Keratinocyte (primary cell): ENCODE measurements around the gene FANCC. TPM values are rescaled to one million over a fixed set of nuclear protein-coding genes. Genes with fewer than 3 reads are reported as not detected.

ENCODE experiments used
- DNase-seq: peaks from one replicate; pipeline ENCODE4 v3.0.0-alpha.2; 2011; ENCODE audit warnings: low read depth, missing footprints, low spot score
- FAIRE-seq: peaks from 2 replicates; lab custom pipeline; 2011; peaks lifted over from hg19 to GRCh38; lab: Jason Lieb, UNC
- H2AFZ ChIP-seq: 2 replicates; pipeline ENCODE4 v1.6.0; 2012; ENCODE audit warnings: low read length, control low read depth, inconsistent platforms; ENCODE audit not compliant: control insufficient read depth
- H3K27ac ChIP-seq: 2 replicates; pipeline ENCODE4 v1.5.1; 2011; ENCODE audit warnings: low read length; ENCODE audit not compliant: control insufficient read depth, insufficient read depth
- H3K27me3 ChIP-seq: 3 replicates; pipeline ENCODE4 v1.6.0; 2011; ENCODE audit warnings: low read length; ENCODE audit not compliant: control insufficient read depth, insufficient read depth; ENCODE audit errors: extremely low read depth
- H3K36me3 ChIP-seq, 2 experiments: 2 replicates in 1 of 2; 3 replicates in 1 of 2; pipeline ENCODE4 v1.5.1; 2011; ENCODE audit warnings: low read length in 2 of 2, mild to moderate bottlenecking in 1 of 2; ENCODE audit not compliant: control insufficient read depth in 2 of 2, insufficient read depth in 2 of 2; ENCODE audit errors: extremely low read depth in 1 of 2
- H3K4me1 ChIP-seq: 3 replicates; pipeline ENCODE4 v1.5.1; 2011; ENCODE audit warnings: low read length; ENCODE audit not compliant: control insufficient read depth, insufficient read depth; ENCODE audit errors: extremely low read depth
- H3K4me2 ChIP-seq: 3 replicates; pipeline ENCODE4 v1.6.0; 2011; ENCODE audit warnings: low read depth, low read length; ENCODE audit not compliant: control insufficient read depth, insufficient read depth; ENCODE audit errors: extremely low read depth
- H3K4me3 ChIP-seq, 3 experiments: fragments of 200-600 bp in 1 of 3; sonication (generic) in 1 of 3; 2 replicates in 2 of 3; 3 replicates in 1 of 3; pipeline ENCODE4 v1.5.1; 2011 to 2016; ENCODE audit warnings: low read length in 3 of 3, mild to moderate bottlenecking in 3 of 3, control low read depth in 2 of 3, inconsistent platforms in 1 of 3, low read depth in 1 of 3, mixed read lengths in 1 of 3, mixed run types in 1 of 3, moderate library complexity in 1 of 3; ENCODE audit not compliant: control insufficient read depth in 2 of 3, insufficient read depth in 2 of 3; ENCODE audit errors: extremely low read depth in 1 of 3
- H3K79me2 ChIP-seq: 2 replicates; pipeline ENCODE4 v1.6.0; 2012; ENCODE audit warnings: low read length; ENCODE audit not compliant: control insufficient read depth, insufficient read depth
- H3K9ac ChIP-seq: 3 replicates; pipeline ENCODE4 v1.6.0; 2011; ENCODE audit warnings: low read length; ENCODE audit not compliant: control insufficient read depth, insufficient read depth; ENCODE audit errors: extremely low read depth
- H3K9me1 ChIP-seq: 3 replicates; pipeline ENCODE4 v1.6.0; 2011; ENCODE audit warnings: low read length; ENCODE audit not compliant: control insufficient read depth, insufficient read depth; ENCODE audit errors: extremely low read depth
- H3K9me3 ChIP-seq: 2 replicates; pipeline ENCODE4 v1.5.1; 2012; ENCODE audit warnings: low read depth, low read length; ENCODE audit not compliant: control insufficient read depth
- H4K20me1 ChIP-seq: 3 replicates; pipeline ENCODE4 v1.6.0; 2011; ENCODE audit warnings: low read length; ENCODE audit not compliant: control insufficient read depth, insufficient read depth; ENCODE audit errors: extremely low read depth
- EZH2 ChIP-seq: IDR thresholded peaks from one replicate; pipeline ENCODE4 v1.6.1; 2012; ENCODE audit warnings: inconsistent platforms, mild to moderate bottlenecking, low read length, moderate library complexity
- dilution Hi-C: fragments of 300-500 bp; cut with MboI; formaldehyde crosslinking; loops from one replicate; pipeline ENCODE4 v1.7.0; 2020; ENCODE audit warnings: low sequenced_read_pairs; ENCODE audit not compliant: extremely low pct_ligation_motif_present
- polyA plus RNA-seq, 5 experiments: library from polyadenylated mRNA; depleted of rRNA in 3 of 5; stranded (reverse) in 3 of 5; stranded (forward) in 1 of 5; unstranded in 1 of 5; fragments of >200 nt; gene quantifications; 1 replicate in 1 of 5; 2 replicates in 3 of 5; 3 replicates in 1 of 5; pipeline versions ENCODE4 v1.2.1 to v1.2.3, GENCODE V29; 2011 to 2012; ENCODE audit warnings: missing spikeins in 2 of 5, low read depth in 1 of 5, low replicate concordance in 1 of 5
- TF ChIP-seq, protein P1 (sequence below), 3 experiments: IDR thresholded peaks in 1 of 3; conservative IDR thresholded peaks in 1 of 3; optimal IDR thresholded peaks in 1 of 3; 2 replicates in 2 of 3; 3 replicates in 1 of 3; pipeline versions ENCODE3 to v1.5.1; 2011; ENCODE audit warnings: low read length in 3 of 3, mild to moderate bottlenecking in 3 of 3, moderate library complexity in 2 of 3, control low read depth in 1 of 3, inconsistent platforms in 1 of 3; ENCODE audit not compliant: insufficient read depth in 2 of 3; ENCODE audit errors: extremely low read depth in 1 of 3

FANCC gene
- polyA plus RNA-seq, 1 donor (not counting 4 experiments of a cell fraction or from before 2014, with no cell fraction given): 8.3 TPM

DNA sequence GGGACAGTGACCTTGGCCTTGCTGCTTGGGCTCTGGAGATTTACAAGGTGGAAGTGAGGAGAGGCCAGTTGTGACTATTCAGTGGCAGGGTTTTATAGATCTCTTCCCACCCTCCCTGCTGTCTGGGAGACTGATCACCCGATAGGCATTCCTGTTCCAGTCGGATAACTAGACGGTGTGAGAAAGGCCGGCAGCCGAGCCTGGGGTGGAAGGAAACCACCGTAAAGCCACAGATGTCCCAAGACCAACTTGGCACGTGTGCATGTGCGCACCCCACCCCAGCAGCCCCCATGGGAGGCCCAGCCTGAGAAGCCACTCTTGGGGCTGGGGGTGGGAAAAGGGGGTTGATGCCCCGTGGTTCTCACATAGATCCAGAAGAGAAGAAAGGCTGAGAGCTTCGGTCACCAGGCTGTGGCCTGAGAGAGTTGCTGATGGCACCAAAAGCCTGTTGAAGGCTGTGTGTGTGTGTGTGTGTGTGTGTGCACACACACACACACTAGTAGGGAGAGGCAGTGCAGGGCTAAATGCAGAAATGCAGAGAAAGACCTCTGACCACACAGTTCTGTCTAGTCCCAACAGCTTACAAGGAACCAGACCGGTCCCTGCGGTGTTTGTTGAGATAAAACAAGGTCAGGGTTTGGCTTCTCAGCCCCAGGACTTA, 225.8 kb downstream of the FANCC start:
- H3K9me3 ChIP-seq: no peaks in the 10 kb centered on the region
- no peak for DNase-seq
- H3K4me1 ChIP-seq: peaks cover 23% of the 10 kb centered on the region
- TF ChIP-seq EZH2: no peak
- TF ChIP-seq, protein P1, sequence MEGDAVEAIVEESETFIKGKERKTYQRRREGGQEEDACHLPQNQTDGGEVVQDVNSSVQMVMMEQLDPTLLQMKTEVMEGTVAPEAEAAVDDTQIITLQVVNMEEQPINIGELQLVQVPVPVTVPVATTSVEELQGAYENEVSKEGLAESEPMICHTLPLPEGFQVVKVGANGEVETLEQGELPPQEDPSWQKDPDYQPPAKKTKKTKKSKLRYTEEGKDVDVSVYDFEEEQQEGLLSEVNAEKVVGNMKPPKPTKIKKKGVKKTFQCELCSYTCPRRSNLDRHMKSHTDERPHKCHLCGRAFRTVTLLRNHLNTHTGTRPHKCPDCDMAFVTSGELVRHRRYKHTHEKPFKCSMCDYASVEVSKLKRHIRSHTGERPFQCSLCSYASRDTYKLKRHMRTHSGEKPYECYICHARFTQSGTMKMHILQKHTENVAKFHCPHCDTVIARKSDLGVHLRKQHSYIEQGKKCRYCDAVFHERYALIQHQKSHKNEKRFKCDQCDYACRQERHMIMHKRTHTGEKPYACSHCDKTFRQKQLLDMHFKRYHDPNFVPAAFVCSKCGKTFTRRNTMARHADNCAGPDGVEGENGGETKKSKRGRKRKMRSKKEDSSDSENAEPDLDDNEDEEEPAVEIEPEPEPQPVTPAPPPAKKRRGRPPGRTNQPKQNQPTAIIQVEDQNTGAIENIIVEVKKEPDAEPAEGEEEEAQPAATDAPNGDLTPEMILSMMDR (optimal IDR thresholded peaks at IDR 0.05 in 1 of 3, IDR thresholded peaks at IDR 0.05 in 1 of 3, conservative IDR thresholded peaks at IDR 0.05 in 1 of 3; ENCODE audit: extremely low read depth in 1 of 3, insufficient read depth in 2 of 3, low read length in 3 of 3): no peak
- no peaks in the 10 kb centered on the region for H3K79me2 ChIP-seq
- FAIRE-seq: peak; percentile 13
- peak overlapping the region; percentile 13 for H3K9ac ChIP-seq
- peak overlapping the region; percentile 70 for H3K27ac ChIP-seq
- H3K27me3 ChIP-seq: no peaks in the 10 kb centered on the region
- peaks cover 4 to 21% of the 10 kb centered on the region in 2 experiments for H3K36me3 ChIP-seq
- no peak overlapping the region for H2AFZ ChIP-seq
- peak overlapping the region; percentile 25 for H3K4me2 ChIP-seq
- H3K9me1 ChIP-seq: peaks cover 4% of the 10 kb centered on the region
- no peak overlapping the region for H3K4me3 ChIP-seq
- H4K20me1 ChIP-seq: no peaks in the 10 kb centered on the region
- dilution Hi-C loops: no loop called here

DNA sequence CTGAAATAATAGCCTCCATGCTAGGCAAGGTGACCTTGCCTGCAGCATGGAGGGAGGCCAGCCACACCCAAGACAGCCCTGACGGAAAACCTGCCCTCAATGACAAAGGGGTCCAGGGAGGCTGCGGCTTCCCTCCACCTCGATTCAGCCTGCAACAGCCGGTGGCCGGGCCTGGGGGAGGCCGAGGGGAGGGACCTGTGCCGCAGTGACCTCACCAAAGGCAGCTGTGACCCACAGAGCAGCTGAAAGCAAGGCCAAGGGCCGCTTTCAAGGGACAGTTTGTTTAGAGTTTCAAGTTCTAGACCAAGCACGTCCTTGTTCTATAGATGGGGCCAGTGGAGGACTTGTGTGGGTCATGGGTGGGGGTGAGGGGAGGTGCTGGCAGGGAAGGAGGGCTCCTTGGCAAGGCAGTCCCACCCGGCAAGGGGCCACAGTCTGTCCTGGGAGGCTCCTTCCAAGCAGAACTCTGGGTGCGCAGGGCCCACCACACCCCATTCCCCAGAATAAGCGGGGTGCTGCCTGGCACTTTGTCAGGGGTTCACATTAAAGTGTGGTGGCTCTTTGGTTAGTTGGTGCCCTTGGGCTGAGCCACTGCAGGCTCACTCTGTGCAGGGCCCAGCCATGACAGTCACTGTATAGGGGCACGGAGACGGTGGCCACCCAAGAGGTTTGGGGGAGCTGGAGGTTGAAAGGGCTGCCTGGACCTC, 226.5 kb downstream of the FANCC start:
- no peaks in the 10 kb centered on the region for H3K27me3 ChIP-seq
- no peak overlapping the region for H3K4me2 ChIP-seq
- no peak for TF ChIP-seq EZH2
- TF ChIP-seq, protein P1 (optimal IDR thresholded peaks at IDR 0.05 in 1 of 3, IDR thresholded peaks at IDR 0.05 in 1 of 3, conservative IDR thresholded peaks at IDR 0.05 in 1 of 3; ENCODE audit: extremely low read depth in 1 of 3, insufficient read depth in 2 of 3, low read length in 3 of 3): no peak
- H3K27ac ChIP-seq: no peak overlapping the region
- H3K9me3 ChIP-seq: no peaks in the 10 kb centered on the region
- no peaks in the 10 kb centered on the region for H3K79me2 ChIP-seq
- no peak overlapping the region for H3K4me3 ChIP-seq
- peaks cover 9 to 28% of the 10 kb centered on the region in 2 experiments for H3K36me3 ChIP-seq
- no peaks in the 10 kb centered on the region for H4K20me1 ChIP-seq
- H2AFZ ChIP-seq: no peak overlapping the region
- DNase-seq (no peak), FAIRE-seq (no peak)
- dilution Hi-C loops: no loop called here
- peaks cover 4% of the 10 kb centered on the region for H3K9me1 ChIP-seq
- H3K4me1 ChIP-seq: peaks cover 23% of the 10 kb centered on the region
- no peak overlapping the region for H3K9ac ChIP-seq
